ENCODE measurements around the gene S100A16.
"Not testable (repeated sequence)": the region's sequence is repeated elsewhere in the genome, so short reads cannot be mapped to it uniquely, and the experiment has no call there.

Gene S100A16

DNA sequence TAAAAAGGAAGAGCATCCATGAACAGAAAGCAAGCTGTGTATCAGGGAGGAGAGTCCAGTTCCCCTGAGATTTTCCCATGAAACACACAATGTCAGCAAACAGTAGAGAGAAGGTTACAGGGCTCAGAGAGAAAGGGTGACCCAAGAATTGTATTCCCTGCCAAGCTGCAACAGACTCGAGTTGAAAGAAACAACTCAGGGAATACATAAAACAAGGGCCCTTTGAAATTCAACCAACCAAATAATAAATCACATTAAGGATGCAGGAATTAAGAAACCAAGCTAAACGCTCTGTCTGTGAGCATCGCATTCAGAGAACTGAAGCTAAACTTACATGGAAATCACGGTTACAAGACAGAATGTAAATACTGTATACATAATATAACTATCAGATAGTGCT lies 20.2 kb downstream of the S100A16 start:
- in situ Hi-C loops (cut with MboI; ENCODE audit: low sequenced_read_pairs), result no loop called here

DNA sequence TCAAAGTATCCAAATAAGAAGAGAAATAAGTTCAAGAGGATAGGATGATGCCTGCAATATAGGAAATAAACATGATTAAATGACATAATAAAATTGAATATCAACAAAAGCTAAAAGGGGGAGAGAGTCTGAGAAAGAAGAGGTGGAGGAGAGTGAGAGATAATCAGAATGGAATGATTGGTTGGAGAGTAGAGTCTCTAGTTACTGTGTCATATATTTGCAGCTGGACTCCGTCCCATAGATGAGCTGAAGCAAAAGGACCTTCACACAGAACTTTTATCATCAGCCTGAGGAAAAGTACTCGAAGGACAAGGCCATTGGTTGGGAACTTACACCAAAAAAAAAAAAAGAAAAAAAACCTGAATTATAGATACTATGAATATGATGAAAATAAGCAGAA lies 24.5 kb downstream of the S100A16 start:
- in situ Hi-C loops (cut with MboI; ENCODE audit: low sequenced_read_pairs), result no loop called here

DNA sequence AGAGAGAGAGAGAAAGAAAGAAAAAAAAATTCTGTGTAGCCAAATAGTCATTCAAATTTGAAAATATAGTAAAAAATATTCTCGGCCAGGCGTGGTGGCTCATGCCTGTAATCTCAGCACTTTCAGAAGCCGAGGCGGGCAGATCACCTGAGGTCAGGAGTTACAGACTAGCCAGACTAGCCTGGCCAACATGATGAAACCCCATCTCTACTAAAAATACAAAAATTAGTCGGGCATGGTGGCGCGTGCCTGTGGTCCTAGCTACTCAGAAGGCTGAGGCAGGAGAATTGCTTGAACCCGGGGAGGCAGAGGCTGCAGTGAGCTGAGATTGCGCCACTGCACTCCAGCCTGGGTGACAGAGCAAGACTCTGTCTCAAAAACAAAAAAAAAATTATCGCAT lies 24.9 kb downstream of the S100A16 start:
- in situ Hi-C loops (cut with MboI; ENCODE audit: low sequenced_read_pairs), result not testable (repeated sequence)

DNA sequence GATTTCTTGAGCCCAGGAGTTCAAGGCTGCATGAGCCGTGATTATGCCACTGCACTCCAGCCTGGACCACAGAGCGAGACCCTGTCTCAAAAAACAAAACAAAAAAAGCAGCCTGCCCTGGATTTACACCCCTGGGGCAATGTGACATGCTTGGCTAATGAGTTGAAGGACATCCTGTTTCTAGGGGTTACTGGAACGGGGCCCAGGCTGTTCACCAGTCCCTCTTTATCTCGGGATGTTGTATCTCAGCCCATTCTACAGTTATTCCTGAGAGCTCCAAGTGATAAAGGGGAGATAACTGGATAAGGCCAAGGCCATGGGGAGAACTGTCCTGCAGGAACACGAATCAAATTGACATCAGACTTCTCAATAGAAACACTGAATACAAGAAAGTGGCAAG lies 25.6 kb downstream of the S100A16 start:
- in situ Hi-C loops (cut with MboI; ENCODE audit: low sequenced_read_pairs), result no loop called here

DNA sequence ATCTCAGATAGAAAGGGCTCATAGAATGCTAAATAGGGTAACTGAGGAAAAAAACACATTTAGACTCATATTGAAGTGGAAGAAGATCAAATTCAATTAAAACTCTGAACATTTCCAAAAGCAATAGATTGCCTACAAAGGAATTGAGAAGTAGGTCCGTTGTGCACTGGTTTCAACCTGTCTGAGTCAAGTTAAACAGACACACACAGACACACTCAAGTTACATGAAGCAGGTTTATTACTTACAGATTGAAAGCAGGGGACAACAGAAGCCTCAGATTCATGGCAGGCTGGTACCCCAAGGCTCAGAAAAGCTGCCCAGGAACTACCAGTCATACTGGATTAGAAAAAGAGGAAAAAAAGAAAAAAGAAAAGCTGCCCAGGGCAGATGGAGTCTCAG lies 26.6 kb downstream of the S100A16 start:
- in situ Hi-C loops (cut with MboI; ENCODE audit: low sequenced_read_pairs), result no loop called here

DNA sequence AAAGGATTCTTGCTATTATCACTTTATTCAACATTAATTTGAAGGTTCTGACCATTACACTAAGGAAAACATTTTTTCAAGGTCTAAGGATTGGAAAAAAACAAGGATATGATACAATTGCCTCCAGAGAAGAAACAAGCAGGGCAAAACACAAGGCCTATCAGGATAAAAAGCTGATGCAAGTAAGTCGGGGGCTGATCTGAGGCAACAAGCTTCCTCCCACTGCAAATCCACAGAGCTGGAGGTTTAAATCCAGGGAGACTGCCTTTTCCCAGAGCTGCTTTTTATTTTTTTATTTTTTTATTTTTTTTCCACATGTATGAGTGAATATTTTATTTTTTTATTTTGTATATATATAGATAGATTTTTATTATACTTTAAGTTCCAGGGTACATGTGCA lies 27.9 kb downstream of the S100A16 start:
- in situ Hi-C loops (cut with MboI; ENCODE audit: low sequenced_read_pairs), result no loop called here

DNA sequence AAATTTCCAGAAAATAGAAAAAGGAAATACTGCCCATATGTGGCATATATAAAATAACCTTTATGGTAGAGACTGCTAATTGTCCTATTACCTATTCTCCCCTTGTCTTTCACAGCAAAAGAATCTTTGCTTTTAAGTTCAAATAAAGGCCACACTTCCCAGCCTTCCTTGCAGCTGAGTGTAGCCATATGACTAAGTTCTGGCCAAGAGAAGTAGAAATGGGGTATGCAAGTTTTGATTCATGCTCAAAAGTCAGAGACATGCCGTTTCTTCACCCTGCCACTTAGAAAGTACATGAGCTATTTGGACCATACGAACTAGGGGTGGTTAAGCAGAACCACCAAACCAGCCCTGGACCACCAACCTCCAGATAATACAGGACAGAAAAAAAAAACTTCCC lies 29.0 kb downstream of the S100A16 start:
- in situ Hi-C loops (cut with MboI; ENCODE audit: low sequenced_read_pairs), result no loop called here

DNA sequence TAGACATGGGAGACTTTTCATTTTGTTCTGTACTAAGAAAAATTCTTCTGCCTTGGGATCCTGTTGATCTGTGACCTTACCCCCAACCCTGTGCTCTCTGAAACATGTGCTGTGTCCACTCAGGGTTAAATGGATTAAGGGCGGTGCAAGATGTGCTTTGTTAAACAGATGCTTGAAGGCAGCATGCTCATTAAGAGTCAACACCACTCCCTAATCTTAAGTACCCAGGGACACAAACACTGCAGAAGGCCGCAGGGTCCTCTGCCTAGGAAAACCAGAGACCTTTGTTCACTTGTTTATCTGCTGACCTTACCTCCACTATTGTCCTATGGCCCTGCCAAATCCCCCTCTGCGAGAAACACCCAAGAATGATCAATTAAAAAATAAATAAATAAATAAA lies 29.4 kb downstream of the S100A16 start:
- in situ Hi-C loops (cut with MboI; ENCODE audit: low sequenced_read_pairs), result not testable (repeated sequence)

DNA sequence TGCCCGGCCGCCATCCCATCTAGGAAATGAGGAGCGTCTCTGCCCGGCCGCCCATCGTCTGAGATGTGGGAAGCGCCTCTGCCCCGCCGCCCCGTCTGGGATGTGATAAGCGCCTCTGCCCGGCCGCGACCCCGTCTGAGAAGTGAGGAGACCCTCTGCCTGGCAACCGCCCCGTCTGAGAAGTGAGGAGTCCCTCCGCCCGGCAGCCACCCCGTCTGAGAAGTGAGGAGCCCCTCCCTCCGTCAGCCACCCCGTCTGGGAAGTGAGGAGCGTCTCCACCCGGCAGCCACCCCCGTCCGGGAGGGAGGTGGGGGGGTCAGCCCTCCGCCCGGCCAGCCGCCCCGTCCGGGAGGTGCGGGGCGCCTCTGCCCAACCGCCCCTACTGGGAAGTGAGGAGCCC lies 30.1 kb downstream of the S100A16 start:
- in situ Hi-C loops (cut with MboI; ENCODE audit: low sequenced_read_pairs), result not testable (repeated sequence)

DNA sequence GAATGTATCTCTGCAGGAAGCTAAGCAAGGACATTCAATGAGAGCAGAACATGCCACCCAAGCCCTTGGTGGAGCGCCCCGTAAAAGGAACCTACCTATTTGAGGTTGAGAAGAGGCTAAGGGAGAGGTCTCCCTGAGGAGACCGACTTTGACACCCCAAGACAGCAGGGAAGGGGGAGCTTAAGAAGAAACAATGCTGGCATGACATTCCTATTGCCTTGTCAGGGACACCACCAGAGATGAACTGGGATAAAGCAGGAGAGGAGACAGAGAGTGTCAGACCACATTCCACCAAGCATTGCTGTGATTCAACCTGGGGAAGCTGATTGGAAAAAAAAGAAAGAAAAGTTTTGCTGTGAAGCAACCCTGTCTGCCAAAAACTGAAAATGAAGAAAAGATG lies 34.0 kb downstream of the S100A16 start:
- in situ Hi-C loops (cut with MboI; ENCODE audit: low sequenced_read_pairs), result no loop called here

DNA sequence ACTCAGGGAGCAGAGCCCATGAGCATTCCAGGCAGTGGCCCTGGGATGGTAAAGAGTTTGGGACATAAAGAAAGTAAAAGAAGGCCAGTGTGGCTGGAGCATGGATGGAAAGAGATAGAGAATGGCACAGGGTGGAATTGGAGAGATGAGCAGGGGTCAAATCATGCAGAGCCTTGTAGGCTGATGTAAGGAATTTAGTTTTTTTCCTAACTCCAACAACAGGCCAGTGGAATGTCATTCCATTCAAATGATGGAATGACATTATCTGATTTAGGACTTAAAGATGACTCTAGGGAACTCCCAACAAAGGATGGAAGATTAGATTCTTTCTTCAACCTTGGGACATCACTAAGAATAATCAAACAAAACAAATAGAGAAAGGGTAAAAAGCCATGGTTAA lies 34.4 kb downstream of the S100A16 start:
- in situ Hi-C loops (cut with MboI; ENCODE audit: low sequenced_read_pairs), result no loop called here

DNA sequence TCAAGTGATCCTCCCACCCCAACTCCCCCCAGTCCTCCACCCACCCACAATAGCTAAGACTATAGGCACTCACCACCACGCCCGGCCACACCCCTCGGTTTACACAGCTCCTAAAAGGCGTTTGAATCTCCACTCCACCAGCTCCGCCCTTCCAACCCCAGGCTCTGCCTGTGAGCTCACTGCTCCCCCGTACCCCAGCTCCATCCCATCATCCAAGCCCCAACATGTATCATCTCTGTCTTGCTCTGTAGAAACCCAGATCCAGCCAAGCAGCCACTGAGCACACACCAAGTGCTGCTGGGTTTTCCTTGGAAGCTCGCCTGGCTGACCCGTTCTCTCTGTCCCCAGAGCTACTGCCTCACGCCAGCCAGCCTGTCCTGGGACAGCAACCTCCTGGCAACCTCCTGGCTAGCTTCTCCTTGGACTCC lies 35.3 kb downstream of the S100A16 start:
- in situ Hi-C loops (cut with MboI; ENCODE audit: low sequenced_read_pairs), result no loop called here

DNA sequence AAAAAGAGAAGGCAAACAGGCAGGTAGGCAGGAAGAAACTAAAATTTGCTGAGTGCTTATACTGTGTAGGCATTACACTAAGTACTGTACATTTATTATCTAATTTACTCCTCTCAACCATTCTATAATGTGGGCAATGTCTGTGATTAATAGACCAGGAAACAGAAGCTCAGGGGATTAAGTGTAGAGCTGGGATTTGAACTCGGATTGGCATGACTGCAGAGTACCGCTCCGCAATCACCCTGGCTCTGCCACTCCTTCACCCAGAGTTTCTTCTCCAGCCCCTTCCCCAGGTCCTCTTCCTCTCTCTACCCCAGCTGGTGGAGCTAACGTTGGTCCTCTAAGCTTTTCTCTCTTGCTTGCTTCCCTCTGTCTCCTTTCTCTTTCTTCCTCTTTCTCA lies 35.8 kb downstream of the S100A16 start:
- in situ Hi-C loops (cut with MboI; ENCODE audit: low sequenced_read_pairs), result no loop called here

DNA sequence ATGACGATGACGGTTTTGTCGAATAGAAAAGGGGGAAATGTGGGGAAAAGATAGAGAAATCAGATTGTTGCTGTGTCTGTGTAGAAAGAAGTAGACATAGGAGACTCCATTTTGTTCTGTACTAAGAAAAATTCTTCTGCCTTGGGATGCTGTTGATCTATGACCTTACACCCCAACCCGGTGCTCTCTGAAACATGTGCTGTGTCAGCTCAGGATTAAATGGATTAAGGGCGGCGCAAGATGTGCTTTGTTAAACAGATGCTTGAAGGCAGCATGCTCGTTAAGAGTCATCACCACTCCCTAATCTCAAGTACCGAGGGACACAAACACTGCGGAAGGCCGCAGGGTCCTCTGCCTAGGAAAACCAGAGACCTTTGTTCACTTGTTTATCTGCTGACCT lies 37.4 kb downstream of the S100A16 start:
- in situ Hi-C loops (cut with MboI; ENCODE audit: low sequenced_read_pairs), result not testable (repeated sequence)

DNA sequence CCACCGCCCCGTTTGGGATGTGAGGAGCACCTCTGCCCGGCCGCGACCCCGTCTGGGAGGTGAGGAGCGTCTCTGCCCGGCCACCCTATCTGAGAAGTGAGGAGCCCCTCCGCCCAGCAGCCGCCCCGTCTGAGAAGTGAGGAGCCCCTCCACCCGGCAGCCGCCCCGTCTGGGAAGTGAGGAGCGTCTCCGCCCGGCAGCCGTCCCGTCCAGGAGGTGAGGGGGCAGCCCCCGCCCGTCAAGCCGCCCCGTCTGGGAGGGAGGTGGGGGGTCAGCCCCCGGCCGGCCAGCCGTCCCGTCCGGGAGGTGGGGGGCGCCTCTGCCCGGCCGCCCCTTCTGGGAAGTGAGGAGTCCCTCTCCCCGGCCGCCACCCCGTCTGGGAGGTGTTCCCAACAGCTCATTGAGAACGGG lies 37.9 kb downstream of the S100A16 start:
- in situ Hi-C loops (cut with MboI; ENCODE audit: low sequenced_read_pairs), result not testable (repeated sequence)

DNA sequence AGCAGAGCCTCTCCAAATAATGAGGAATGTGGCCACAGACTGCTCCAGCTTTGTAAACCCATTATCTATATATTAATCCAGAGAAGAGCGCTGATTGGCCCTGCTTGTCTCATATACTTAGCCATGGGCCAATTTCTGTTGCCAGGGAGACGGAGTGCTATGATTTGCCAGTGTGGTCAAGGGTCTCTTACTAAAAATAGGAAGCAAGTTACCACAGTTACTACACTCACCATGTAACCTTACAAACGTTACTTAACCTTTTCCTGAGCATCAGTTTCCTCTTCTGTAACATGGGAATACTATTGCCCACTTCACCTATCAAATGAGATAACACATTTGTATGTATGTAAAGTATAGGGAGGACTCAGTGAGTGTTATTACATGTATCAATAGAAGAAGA lies 39.6 kb downstream of the S100A16 start:
- in situ Hi-C loops (cut with MboI; ENCODE audit: low sequenced_read_pairs), result loop anchor here (5.0 kb wide), 1 partner anchor 44 kb away; the partner anchor contains the start of gene S100A14

DNA sequence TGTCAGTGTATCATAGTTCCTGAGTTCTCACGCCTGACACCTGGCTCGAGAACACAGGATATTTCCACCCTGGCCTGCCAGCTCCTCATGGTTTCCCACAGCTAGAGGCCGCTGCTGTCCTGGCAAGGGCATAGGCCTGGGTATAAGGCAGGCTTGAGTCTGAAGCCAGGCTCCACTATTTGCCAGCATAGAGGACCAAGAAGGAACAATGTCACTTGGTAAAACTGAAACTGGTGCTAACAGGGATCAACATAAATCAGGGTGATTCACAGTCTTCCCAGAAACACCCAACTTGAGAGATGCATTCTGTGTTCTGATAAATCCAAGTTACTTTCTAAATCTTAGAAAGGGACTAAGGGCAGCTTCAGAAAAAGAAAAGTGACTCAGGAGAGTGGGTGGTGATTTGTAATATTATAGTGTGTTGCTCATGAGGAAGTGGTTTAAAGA lies 40.3 kb downstream of the S100A16 start:
- in situ Hi-C loops (cut with MboI; ENCODE audit: low sequenced_read_pairs), result loop anchor here (5.0 kb wide), 1 partner anchor 45 kb away; the partner anchor contains the start of gene S100A14

DNA sequence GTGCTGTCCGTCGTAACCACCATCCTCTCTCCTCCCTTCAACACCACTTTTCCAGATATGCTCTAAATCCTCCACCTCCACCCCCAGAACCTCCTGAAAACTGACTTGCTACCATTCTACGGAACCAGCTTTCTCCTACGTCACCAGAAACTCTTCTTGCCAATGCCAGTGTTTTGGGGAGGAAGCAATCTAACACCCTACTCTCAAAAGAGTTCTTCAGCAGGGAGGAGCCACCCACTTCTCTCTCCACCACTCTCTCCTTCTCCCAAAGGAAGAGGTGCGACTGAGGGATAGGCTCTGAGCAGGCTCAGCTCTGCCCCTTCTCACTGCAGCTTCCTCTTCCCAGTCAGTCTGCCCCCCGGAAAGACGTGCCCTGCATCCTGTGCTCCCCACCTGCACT lies 41.2 kb downstream of the S100A16 start:
- in situ Hi-C loops (cut with MboI; ENCODE audit: low sequenced_read_pairs), result loop anchor here (5.0 kb wide), 1 partner anchor 46 kb away; the partner anchor contains the start of gene S100A14

DNA sequence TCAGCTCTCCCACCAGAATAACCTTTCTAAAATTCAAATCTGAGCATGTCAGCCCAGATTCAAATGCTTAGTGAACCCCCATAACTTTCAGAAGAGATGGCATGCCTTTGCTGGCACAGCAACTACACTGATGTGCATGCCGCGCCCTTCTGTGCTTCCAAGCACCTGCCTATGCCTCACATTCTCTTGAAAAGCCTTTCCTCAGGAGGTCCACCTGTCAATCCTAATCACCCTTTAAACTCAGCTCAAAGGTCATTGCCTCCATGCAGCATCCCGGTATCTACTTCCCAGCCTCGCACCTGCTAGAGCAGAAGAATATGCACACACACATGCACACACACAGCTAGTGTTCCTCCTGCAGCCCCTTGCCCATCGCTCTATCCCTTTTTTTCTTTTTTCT lies 42.1 kb downstream of the S100A16 start:
- in situ Hi-C loops (cut with MboI; ENCODE audit: low sequenced_read_pairs), result loop anchor here (5.0 kb wide), 1 partner anchor 46 kb away; the partner anchor contains the start of gene S100A14

DNA sequence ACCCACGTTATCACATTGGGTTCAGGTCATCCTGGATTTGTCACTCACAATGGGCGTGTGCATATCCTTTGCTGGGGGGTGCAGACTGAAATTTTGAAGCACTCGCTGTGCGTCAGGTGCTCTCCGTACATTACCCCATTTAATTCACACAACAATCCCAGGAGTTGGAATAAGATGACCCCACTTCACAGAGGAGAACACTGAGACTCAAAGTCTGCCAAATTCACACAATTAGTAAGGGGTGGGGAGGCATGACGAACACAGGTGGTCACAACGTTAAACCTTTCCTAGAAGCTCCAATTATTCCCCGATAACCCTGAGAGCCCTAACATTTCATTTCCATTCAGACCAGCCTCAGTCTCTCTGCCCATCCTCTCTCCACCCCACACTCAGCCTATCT lies 43.5 kb downstream of the S100A16 start:
- in situ Hi-C loops (cut with MboI; ENCODE audit: low sequenced_read_pairs), result no loop called here

DNA sequence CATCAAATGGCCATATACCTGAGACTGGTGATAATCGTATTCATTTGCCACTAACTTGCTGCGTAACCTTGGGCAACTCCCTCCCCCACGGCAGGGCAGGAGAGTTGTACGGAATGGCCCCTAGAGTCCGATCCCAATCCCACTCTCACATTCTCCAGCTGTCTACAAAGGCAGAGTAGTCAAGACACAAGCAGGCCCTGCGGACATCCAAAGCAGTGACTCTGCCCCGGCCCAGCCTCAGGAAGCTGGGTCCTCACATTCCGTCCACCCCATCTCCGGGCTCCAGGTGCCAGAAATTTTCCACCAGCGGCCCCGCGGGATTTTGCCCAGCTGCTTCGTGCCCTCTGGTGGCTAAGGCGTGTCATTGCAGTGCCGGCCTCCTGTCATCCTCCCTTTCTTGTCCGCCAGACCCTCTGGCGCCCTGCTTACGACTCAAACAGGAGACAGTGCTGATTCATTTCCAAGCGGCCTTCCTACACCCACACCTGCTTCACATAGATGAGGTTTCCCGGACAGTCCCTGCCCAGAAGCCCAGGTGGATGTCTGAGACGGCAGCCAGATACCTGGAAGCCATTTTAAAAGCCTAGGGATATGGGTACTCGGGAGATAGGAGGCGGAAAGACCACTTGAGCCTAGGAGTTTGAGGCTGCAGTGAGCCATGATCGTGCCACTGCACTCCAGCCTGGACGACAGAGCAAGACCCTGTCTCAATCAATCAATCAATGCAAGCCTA lies 44.4 kb downstream of the S100A16 start:
- in situ Hi-C loops (cut with MboI; ENCODE audit: low sequenced_read_pairs), result no loop called here

DNA sequence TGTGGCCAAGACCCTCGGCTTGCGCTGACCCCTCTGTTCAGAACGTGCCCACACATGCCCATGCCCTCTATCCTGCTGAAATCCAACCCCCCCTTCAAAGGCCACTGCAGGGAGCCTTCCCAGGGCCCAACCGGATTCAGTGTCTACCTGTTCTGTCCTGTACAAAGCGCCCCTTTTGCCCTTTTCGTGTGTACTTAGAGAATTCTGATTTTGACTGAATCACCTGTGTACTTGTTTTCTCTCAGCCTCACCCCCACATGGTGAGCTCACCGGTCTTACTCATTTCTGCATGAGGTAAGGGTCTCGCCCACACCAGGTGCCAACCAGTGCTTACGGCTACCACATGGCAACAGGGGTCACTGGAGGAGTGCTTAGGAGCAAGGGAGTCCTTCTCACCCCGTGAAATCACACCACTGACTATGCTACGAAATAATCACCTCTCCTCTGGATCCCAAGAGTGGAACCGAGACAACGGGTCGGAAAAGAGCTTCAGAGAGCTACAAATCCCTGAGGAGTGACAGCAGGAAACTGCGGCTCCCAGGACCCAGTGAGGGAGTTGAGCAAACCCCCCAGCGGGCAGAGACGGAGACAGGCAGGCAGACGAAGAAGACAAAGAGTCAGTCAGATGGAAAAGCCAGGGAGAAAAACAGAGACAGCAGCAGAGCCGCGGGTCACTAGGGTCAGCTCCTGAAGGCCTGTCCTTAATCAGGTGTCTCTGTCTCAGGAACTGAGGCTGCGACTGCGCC lies 45.1 kb downstream of the S100A16 start:
- in situ Hi-C loops (cut with MboI; ENCODE audit: low sequenced_read_pairs), result no loop called here
